ENCODE results near the gene NRARP.

GRCh38 chr9:137342482-137342881, 40.4 kb upstream of the NRARP start:
- no peak for TF ChIP-seq ZNF530 (tag by site-specific recombination; IDR thresholded peaks at IDR 0.05; ENCODE audit: low read depth)
- TF ChIP-seq CTCF (tag by site-specific recombination; IDR thresholded peaks at IDR 0.05) = no peak
- no peak for TF ChIP-seq ZNF658 (tag by site-specific recombination; IDR thresholded peaks at IDR 0.05)
- TF ChIP-seq REST (tag by site-specific recombination; IDR thresholded peaks at IDR 0.05) = no peak
- no peak for TF ChIP-seq RBAK (tag by site-specific recombination; IDR thresholded peaks at IDR 0.05)
- no peak for TF ChIP-seq HOXA7 (CRISPR knock-in tag; IDR thresholded peaks at IDR 0.05; ENCODE audit: borderline replicate concordance)
